IPS DF 19.7 (cell line): ENCODE data around the gene TMEM30B.

Source experiments
- DNase-seq: peaks from one replicate; pipeline ENCODE4 v3.0.0-alpha.2; 2013; ENCODE audit warnings: low read depth, low spot score

Gene TMEM30B

GRCh38 chr14:61233436-61233956 lies 47.6 kb downstream of the TMEM30B start:
- no peak for DNase-seq

- DNase-seq: no peak
These were observed 49.3 kb downstream of the TMEM30B start for GRCh38 chr14:61231810-61232209.

GRCh38 chr14:61229981-61230380 lies 51.2 kb downstream of the TMEM30B start:
- DNase-seq: no peak

DNA sequence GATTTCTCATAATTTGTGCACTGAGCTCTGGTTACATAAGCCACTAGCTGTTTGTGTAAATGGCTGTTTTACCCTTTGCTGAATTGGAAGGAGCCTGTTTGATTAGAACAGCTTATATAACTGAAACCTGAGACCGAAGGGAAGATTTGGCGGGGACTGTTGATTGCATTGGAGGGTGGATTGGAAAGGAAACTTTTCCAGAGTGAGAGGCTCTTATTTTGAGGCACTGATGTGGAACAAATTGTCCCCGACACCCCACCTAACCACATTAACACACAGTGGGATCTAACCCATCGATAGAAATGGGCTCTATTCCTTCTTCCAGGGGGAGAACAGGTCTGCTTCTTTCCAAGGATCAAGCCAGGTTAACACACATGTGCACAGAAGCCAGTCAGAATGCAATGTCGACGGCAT lies 51.7 kb downstream of the TMEM30B start:
- DNase-seq: no peak

- DNase-seq: no peak
These were observed 53.1 kb downstream of the TMEM30B start for GRCh38 chr14:61227884-61228591.
